Measurements from ENCODE around the gene TIFAB.

DNA sequence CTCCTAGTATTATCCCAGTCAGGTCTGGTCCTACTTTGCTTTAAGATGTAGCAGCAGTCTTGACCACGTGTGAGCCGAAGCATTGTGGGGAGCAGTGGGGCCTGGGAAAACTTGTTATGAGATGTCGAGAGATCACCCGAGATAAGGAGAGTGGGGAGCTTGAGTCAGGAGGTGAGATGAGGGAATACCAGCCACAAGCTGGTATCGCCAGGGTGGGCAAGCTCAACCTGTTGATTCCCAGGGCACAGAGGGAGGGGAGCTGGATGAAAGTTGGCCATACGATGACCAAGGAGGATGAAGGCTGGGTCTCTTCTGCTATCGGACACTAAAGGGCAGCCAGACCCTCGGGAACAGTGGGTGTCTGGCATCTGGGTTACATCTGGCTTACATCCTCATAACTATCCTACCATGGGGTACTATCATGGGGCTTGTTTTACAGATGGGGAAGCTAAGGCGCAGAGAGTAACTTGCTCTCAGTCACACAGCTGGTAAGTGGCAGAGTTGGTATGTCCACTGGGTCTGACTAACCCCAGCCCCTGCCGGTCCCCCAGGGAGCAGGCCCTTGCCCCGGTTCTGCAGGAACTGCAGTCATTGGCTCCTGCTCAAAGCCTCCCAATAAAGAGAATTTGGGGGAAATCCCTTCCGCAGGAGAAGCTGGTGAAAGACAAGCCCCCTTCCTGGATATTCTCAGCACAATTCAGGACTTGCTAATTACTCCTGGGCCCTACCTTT is 13.4 kb upstream of the TIFAB start:
- TF ChIP-seq, protein P1, sequence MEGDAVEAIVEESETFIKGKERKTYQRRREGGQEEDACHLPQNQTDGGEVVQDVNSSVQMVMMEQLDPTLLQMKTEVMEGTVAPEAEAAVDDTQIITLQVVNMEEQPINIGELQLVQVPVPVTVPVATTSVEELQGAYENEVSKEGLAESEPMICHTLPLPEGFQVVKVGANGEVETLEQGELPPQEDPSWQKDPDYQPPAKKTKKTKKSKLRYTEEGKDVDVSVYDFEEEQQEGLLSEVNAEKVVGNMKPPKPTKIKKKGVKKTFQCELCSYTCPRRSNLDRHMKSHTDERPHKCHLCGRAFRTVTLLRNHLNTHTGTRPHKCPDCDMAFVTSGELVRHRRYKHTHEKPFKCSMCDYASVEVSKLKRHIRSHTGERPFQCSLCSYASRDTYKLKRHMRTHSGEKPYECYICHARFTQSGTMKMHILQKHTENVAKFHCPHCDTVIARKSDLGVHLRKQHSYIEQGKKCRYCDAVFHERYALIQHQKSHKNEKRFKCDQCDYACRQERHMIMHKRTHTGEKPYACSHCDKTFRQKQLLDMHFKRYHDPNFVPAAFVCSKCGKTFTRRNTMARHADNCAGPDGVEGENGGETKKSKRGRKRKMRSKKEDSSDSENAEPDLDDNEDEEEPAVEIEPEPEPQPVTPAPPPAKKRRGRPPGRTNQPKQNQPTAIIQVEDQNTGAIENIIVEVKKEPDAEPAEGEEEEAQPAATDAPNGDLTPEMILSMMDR (conservative IDR thresholded peaks at IDR 0.05; ENCODE audit: low read depth in 2 of 2) = no peak
- TF ChIP-seq EZH2phosphoT487 (IDR thresholded peaks at IDR 0.05; ENCODE audit: unreplicated experiment) (no peak), JUNB (IDR thresholded peaks at IDR 0.05; ENCODE audit: unreplicated experiment) (no peak), POLR2AphosphoS5 (IDR thresholded peaks at IDR 0.05; ENCODE audit: low read depth) (no peak), CREB1 (CRISPR knock-in tag; IDR thresholded peaks at IDR 0.05; ENCODE audit: low read depth) (no peak), ZNF114 (CRISPR knock-in tag; IDR thresholded peaks at IDR 0.05) (no peak), EZH2 (IDR thresholded peaks at IDR 0.05; ENCODE audit: low read depth, unreplicated experiment) (no peak), STAT1 (IDR thresholded peaks at IDR 0.05; ENCODE audit: unreplicated experiment) (no peak), NANOG (IDR thresholded peaks at IDR 0.05; ENCODE audit: borderline replicate concordance) (no peak), ZNF331 (CRISPR knock-in tag; IDR thresholded peaks at IDR 0.05; ENCODE audit: low read depth) (no peak)
- TF ChIP-seq, protein P2, sequence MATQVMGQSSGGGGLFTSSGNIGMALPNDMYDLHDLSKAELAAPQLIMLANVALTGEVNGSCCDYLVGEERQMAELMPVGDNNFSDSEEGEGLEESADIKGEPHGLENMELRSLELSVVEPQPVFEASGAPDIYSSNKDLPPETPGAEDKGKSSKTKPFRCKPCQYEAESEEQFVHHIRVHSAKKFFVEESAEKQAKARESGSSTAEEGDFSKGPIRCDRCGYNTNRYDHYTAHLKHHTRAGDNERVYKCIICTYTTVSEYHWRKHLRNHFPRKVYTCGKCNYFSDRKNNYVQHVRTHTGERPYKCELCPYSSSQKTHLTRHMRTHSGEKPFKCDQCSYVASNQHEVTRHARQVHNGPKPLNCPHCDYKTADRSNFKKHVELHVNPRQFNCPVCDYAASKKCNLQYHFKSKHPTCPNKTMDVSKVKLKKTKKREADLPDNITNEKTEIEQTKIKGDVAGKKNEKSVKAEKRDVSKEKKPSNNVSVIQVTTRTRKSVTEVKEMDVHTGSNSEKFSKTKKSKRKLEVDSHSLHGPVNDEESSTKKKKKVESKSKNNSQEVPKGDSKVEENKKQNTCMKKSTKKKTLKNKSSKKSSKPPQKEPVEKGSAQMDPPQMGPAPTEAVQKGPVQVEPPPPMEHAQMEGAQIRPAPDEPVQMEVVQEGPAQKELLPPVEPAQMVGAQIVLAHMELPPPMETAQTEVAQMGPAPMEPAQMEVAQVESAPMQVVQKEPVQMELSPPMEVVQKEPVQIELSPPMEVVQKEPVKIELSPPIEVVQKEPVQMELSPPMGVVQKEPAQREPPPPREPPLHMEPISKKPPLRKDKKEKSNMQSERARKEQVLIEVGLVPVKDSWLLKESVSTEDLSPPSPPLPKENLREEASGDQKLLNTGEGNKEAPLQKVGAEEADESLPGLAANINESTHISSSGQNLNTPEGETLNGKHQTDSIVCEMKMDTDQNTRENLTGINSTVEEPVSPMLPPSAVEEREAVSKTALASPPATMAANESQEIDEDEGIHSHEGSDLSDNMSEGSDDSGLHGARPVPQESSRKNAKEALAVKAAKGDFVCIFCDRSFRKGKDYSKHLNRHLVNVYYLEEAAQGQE (IDR thresholded peaks at IDR 0.05; ENCODE audit: unreplicated experiment) = no peak
- TF ChIP-seq, protein P3, sequence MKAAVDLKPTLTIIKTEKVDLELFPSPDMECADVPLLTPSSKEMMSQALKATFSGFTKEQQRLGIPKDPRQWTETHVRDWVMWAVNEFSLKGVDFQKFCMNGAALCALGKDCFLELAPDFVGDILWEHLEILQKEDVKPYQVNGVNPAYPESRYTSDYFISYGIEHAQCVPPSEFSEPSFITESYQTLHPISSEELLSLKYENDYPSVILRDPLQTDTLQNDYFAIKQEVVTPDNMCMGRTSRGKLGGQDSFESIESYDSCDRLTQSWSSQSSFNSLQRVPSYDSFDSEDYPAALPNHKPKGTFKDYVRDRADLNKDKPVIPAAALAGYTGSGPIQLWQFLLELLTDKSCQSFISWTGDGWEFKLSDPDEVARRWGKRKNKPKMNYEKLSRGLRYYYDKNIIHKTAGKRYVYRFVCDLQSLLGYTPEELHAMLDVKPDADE (IDR thresholded peaks at IDR 0.05) = no peak

Measured in GM23338 (cell line).